HG03439 (cell line): Measurements from ENCODE around the gene GYS1.
A peak's percentile ranks its signal among the peaks of the same experiment; 100 is the strongest.
"Not testable (repeated sequence)": the region's sequence is repeated elsewhere in the genome, so short reads cannot be mapped to it uniquely, and the experiment has no call there.

ENCODE experiments used
- ATAC-seq: cut with Tn5 transposase; IDR thresholded peaks from one replicate; pipeline ENCODE4 v1.9.1; 2021; ENCODE audit warnings: mild to moderate bottlenecking, moderate library complexity; ENCODE audit not compliant: unreplicated experiment

The GYS1 gene

GRCh38 chr19:48946463-48947257, 46.4 kb downstream of the GYS1 start:
- ATAC-seq = no peak

- ATAC-seq = no peak
These were observed 47.3 kb downstream of the GYS1 start for GRCh38 chr19:48945817-48946216.

- no peak for ATAC-seq
These were observed 47.7 kb downstream of the GYS1 start for GRCh38 chr19:48945415-48945814.

- no peak for ATAC-seq
These were observed 50.0 kb downstream of the GYS1 start for GRCh38 chr19:48943081-48943480.

- no peak for ATAC-seq
These were observed 52.2 kb downstream of the GYS1 start for GRCh38 chr19:48940902-48941301.

GRCh38 chr19:48938256-48938655, 54.9 kb downstream of the GYS1 start:
- ATAC-seq = no peak

GRCh38 chr19:48935864-48936263, 57.2 kb downstream of the GYS1 start:
- no peak for ATAC-seq

GRCh38 chr19:48934837-48935236, 58.3 kb downstream of the GYS1 start:
- ATAC-seq = no peak

- peak; percentile 63 for ATAC-seq
These were observed 59.7 kb downstream of the GYS1 start, which contains the start of gene DHDH for GRCh38 chr19:48933382-48933932. TSS of gene DHDH (plus strand) at chr19:48933699. CDS start at chr19:48933722, 23 bp downstream.

- ATAC-seq = no peak
These were observed 64.7 kb downstream of the GYS1 start for GRCh38 chr19:48928164-48929025.

GRCh38 chr19:48927692-48928091, 65.4 kb downstream of the GYS1 start:
- not testable (repeated sequence) for ATAC-seq

- no peak for ATAC-seq
These were observed 66.2 kb downstream of the GYS1 start for GRCh38 chr19:48926909-48927308.

- not testable (repeated sequence) for ATAC-seq
These were observed 67.2 kb downstream of the GYS1 start for GRCh38 chr19:48925890-48926289.

- no peak for ATAC-seq
These were observed 67.8 kb downstream of the GYS1 start for GRCh38 chr19:48925240-48925843.

- no peak for ATAC-seq
These were observed 70.3 kb downstream of the GYS1 start for GRCh38 chr19:48922548-48923490.

- no peak for ATAC-seq
These were observed 71.2 kb downstream of the GYS1 start for GRCh38 chr19:48921721-48922500.

- ATAC-seq = no peak
These were observed 72.2 kb downstream of the GYS1 start for GRCh38 chr19:48920949-48921348.

- ATAC-seq = not testable (repeated sequence)
These were observed 73.8 kb downstream of the GYS1 start for GRCh38 chr19:48919271-48919670.

GRCh38 chr19:48918801-48919247, 74.3 kb downstream of the GYS1 start:
- ATAC-seq = no peak
